ENCODE results near the gene FRY.

Gene FRY

DNA sequence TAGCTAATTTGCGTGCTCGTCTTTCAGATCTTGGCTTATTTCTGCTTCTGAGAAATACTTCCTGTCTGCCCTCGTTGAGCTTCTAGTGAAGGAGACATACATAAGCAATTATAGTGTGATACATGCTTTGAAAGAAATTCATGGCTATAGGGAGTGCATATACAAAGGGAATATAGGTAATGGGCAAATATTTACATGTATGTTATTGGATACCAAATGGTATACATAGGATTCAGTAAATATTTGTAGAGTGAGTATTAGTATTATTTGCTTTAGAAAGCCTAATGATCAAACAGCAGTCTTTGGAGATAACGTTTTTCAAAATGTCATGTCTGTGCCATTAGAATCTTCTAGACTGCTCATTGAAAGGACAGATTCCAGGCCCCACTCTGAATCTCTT, 289.0 kb downstream of the FRY start:
- in situ Hi-C loops (cut with MboI; ENCODE audit: low pct_unique_long_range_greater_than_20kb, low sequenced_read_pairs, unreplicated experiment) = loop anchor here (25.0 kb wide), 1 partner anchor 408 kb away; no protein-coding TSS in a partner anchor
- DNase-seq (ENCODE audit: low spot score) = no peak
- TF ChIP-seq, protein P1, sequence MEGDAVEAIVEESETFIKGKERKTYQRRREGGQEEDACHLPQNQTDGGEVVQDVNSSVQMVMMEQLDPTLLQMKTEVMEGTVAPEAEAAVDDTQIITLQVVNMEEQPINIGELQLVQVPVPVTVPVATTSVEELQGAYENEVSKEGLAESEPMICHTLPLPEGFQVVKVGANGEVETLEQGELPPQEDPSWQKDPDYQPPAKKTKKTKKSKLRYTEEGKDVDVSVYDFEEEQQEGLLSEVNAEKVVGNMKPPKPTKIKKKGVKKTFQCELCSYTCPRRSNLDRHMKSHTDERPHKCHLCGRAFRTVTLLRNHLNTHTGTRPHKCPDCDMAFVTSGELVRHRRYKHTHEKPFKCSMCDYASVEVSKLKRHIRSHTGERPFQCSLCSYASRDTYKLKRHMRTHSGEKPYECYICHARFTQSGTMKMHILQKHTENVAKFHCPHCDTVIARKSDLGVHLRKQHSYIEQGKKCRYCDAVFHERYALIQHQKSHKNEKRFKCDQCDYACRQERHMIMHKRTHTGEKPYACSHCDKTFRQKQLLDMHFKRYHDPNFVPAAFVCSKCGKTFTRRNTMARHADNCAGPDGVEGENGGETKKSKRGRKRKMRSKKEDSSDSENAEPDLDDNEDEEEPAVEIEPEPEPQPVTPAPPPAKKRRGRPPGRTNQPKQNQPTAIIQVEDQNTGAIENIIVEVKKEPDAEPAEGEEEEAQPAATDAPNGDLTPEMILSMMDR (IDR thresholded peaks at IDR 0.05; ENCODE audit: extremely low read depth, insufficient read depth, missing control alignments) = no peak

DNA sequence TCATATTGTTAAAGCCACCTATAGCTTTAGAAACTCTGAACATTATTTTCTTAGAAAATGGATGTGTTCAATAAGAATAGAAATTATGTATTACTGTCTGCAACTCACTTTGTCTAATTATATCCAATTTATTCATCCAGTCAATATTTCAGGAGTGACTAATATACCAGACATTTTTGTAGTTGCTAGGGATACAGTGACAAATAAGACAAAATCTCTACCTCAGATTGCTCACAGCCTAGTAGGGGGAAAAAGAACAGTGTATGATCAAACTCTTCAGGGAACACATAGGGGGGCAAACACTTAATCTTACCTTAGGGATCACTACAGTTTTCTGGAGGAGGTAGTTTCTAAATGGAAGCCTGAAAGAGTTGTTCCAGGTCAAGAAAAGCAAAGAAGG, 292.3 kb downstream of the FRY start:
- TF ChIP-seq, protein P1 (IDR thresholded peaks at IDR 0.05; ENCODE audit: extremely low read depth, insufficient read depth, missing control alignments) = no peak
- DNase-seq (ENCODE audit: low spot score) = no peak
- in situ Hi-C loops (cut with MboI; ENCODE audit: low pct_unique_long_range_greater_than_20kb, low sequenced_read_pairs, unreplicated experiment) = loop anchor here (25.0 kb wide), 1 partner anchor 412 kb away; no protein-coding TSS in a partner anchor

DNA sequence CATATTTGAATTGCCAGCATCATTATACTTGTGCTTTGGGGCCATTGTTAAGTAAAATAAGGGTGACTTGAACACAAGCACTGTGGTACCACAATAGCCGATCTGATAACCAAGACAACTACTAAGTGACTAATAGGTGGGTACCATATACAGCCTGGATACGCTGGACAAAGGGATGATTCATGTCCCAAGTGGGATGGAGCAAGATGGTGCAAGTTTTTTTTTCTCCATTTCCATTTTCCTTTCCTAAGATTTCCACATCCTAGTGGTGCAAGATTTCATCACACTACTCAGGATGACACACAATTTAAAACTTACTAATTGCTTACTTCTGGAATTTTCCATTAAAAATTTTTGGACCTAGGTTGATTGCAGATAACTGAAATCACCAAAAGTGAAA, 298.9 kb downstream of the FRY start:
- in situ Hi-C loops (cut with MboI; ENCODE audit: low pct_unique_long_range_greater_than_20kb, low sequenced_read_pairs, unreplicated experiment) = no loop called here
- TF ChIP-seq, protein P1 (IDR thresholded peaks at IDR 0.05; ENCODE audit: extremely low read depth, insufficient read depth, missing control alignments) = no peak
- DNase-seq (ENCODE audit: low spot score) = no peak

DNA sequence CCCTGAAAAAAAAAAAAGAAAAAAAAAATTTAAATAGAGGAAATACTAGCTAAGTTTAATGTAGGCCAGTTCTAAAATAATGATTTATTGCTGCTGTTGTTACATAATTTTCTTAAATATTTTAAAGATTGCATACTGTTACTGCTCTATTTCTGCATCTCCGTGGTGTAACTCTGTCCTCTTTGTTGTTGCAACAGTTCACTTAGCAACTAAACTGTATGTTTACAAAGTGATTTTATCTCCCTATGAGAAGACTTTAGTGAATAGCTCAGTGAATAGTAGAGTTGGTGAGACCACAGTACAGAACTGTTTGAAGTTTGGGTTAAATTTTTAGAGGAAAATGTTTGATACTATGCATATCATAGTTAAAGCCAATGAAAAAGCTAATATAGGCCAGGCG, 303.1 kb downstream of the FRY start:
- in situ Hi-C loops (cut with MboI; ENCODE audit: low pct_unique_long_range_greater_than_20kb, low sequenced_read_pairs, unreplicated experiment) = no loop called here
- DNase-seq (ENCODE audit: low spot score) = no peak
- TF ChIP-seq, protein P1 (IDR thresholded peaks at IDR 0.05; ENCODE audit: extremely low read depth, insufficient read depth, missing control alignments) = no peak

DNA sequence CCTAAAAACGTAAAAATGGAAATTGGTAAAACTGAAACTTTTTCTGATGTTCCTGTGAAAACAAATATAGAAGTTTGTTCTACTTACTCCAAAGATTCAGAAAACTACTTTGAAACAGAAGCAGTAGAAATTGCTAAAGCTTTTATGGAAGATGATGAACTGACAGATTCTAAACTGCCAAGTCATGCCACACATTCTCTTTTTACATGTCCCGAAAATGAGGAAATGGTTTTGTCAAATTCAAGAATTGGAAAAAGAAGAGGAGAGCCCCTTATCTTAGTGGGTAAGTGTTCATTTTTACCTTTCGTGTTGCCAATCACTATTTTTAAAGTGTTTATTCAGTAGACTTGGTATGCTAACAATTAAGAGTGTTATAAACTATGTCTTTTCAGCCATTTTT, 309.3 kb downstream of the FRY start:
- in situ Hi-C loops (cut with MboI; ENCODE audit: low pct_unique_long_range_greater_than_20kb, low sequenced_read_pairs, unreplicated experiment) = no loop called here
- TF ChIP-seq, protein P1 (IDR thresholded peaks at IDR 0.05; ENCODE audit: extremely low read depth, insufficient read depth, missing control alignments) = no peak
- no peak for DNase-seq (ENCODE audit: low spot score)

DNA sequence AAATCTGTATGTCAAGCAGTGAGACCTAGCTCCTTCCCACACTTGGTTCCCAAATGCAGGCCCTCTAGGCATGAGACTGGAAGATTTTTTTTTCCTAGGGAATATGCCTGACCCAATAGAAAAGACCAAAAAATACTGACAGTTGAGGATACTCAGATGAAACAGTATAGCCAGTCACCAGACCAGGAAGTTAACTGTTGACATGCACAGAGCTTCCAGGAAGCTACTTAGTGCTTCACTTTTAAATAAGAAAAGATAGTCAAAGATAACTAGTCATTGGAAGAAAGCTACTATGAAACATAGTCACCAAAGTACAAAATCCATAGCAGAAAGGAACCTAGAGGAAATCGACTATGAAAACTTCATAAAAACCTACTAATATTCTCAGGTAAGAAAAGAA, 316.1 kb downstream of the FRY start:
- no peak for DNase-seq (ENCODE audit: low spot score)
- in situ Hi-C loops (cut with MboI; ENCODE audit: low pct_unique_long_range_greater_than_20kb, low sequenced_read_pairs, unreplicated experiment) = no loop called here
- TF ChIP-seq, protein P1 (IDR thresholded peaks at IDR 0.05; ENCODE audit: extremely low read depth, insufficient read depth, missing control alignments) = no peak

Data from GM13977 (cell line).